Neural progenitor cell (in vitro differentiated cells): ENCODE data around the gene MYBPC1.

Experiments
- EZH2phosphoT487 ChIP-seq: fragments of 200-600 bp; sonication (generic); IDR thresholded peaks from 2 replicates; pipeline ENCODE4 v1.6.1; 2017; ENCODE audit warnings: antibody characterized with exemption
- TF ChIP-seq, protein P1 (sequence below): fragments of 200-600 bp; sonication (generic); IDR thresholded peaks from 2 replicates; pipeline ENCODE4 v1.5.1; 2017; ENCODE audit warnings: antibody characterized with exemption, mild to moderate bottlenecking

DNA sequence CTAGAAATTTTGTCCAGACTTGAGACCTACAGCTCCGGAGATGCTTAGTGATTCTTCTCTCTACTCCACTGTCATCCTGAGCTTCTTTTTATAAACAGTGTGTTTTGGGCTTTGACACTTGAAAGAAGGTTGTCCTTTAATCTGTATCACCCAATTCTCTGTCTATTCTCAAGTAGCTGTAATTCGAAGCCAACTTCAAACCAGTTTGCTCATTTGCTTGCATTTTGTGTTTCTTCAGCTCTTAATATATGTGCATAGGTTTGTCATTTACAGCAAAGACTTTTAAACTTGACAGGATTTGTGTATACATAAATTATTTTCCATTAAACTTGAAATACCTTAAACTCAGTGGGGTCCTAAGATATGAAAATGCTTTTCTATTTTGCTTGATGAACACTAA is 16.4 kb upstream of the MYBPC1 start:
- TF ChIP-seq, protein P1, sequence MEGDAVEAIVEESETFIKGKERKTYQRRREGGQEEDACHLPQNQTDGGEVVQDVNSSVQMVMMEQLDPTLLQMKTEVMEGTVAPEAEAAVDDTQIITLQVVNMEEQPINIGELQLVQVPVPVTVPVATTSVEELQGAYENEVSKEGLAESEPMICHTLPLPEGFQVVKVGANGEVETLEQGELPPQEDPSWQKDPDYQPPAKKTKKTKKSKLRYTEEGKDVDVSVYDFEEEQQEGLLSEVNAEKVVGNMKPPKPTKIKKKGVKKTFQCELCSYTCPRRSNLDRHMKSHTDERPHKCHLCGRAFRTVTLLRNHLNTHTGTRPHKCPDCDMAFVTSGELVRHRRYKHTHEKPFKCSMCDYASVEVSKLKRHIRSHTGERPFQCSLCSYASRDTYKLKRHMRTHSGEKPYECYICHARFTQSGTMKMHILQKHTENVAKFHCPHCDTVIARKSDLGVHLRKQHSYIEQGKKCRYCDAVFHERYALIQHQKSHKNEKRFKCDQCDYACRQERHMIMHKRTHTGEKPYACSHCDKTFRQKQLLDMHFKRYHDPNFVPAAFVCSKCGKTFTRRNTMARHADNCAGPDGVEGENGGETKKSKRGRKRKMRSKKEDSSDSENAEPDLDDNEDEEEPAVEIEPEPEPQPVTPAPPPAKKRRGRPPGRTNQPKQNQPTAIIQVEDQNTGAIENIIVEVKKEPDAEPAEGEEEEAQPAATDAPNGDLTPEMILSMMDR, result no peak
- no peak for TF ChIP-seq EZH2phosphoT487
